ENCODE measurements around the gene TMEM91.

GRCh38 chr19:41427647-41428480 lies 51.5 kb downstream of the TMEM91 start:
- TF ChIP-seq MAX (IDR thresholded peaks at IDR 0.05; ENCODE audit: insufficient read depth, insufficient read length) (no peak), CTCF (IDR thresholded peaks at IDR 0.05; ENCODE audit: extremely low read depth in 1 of 2, insufficient read depth in 1 of 2, low read depth in 1 of 2, low read length in 2 of 2) (peak in 1 of 2 donors; percentile 5), MYC (IDR thresholded peaks at IDR 0.05; ENCODE audit: low read depth, low read length) (no peak), JUN (IDR thresholded peaks at IDR 0.05; ENCODE audit: borderline replicate concordance, insufficient read depth, insufficient read length, low read depth) (no peak), POLR2AphosphoS5 (IDR thresholded peaks at IDR 0.05; ENCODE audit: insufficient read depth, low read depth, low read length) (no peak), EZH2 (IDR thresholded peaks at IDR 0.05; ENCODE audit: borderline replicate concordance, low read depth, low read length, severe bottlenecking) (no peak)
